BLaER1 (cell line): ENCODE data around the gene CDH13.

Experiments
- H3K27ac ChIP-seq: shearing (Covaris generic); formaldehyde crosslinking; 2 replicates; pipeline ENCODE4 v1.8.1; 2022
- H3K27me3 ChIP-seq: shearing (Covaris generic); formaldehyde crosslinking; 2 replicates; pipeline ENCODE4 v1.8.1; 2022
- H3K36me3 ChIP-seq: shearing (Covaris generic); formaldehyde crosslinking; 2 replicates; pipeline ENCODE4 v1.8.1; 2022
- H3K4me1 ChIP-seq: shearing (Covaris generic); formaldehyde crosslinking; 2 replicates; pipeline ENCODE4 v1.8.1; 2022
- H3K4me2 ChIP-seq: shearing (Covaris generic); formaldehyde crosslinking; 2 replicates; pipeline ENCODE4 v1.8.1; 2022
- H3K4me3 ChIP-seq: shearing (Covaris generic); formaldehyde crosslinking; 2 replicates; pipeline ENCODE4 v1.8.1; 2022
- H3K9ac ChIP-seq: shearing (Covaris generic); formaldehyde crosslinking; 2 replicates; pipeline ENCODE4 v1.8.1; 2022
- H3K9me3 ChIP-seq: shearing (Covaris generic); formaldehyde crosslinking; 2 replicates; pipeline ENCODE4 v1.8.1; 2022
- H4K20me1 ChIP-seq: shearing (Covaris generic); formaldehyde crosslinking; 2 replicates; pipeline ENCODE4 v1.8.1; 2022
- Cebpa-rat ChIP-seq: shearing (Covaris generic); IDR thresholded peaks from 2 replicates; pipeline ENCODE4 v1.8.1; 2022

Gene CDH13

DNA sequence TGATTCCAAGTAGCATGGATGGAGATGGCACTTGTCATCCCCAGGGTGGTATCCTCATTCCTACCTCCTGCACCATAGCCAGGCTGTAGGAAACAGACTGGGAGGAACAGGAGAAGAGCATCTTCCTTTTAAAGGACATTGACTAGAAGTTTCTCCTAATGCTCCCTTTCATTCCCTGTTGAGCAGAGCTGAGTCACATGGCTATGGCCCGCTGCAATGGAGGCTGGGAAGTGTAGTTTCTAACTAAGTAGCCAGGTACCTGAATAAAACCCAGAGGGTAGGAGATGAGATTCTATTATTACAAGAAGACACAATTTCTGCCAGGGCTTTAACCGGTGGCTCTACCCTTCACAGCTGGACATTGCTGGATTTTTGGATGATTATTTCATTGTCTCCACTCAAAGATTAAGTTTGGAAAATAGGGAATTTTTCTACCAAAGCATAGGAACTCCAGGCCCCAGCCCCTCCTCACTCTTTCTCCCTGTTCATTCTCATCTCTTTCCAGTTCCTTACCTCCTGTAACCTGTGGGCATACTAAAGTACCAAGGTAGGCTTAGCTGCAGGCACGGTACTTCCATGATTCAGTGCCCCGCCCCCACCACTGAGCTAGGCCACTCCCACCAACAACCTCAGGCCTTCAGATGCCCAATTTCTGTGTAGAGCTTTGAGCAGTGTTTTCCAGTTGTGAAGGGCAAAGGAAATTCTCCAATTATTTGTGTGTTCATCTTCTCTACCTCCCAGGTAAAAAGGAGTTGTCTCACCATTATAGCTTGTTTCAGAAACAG, 378.3 kb downstream of the CDH13 start:
- Histone ChIP-seq H4K20me1 (no peaks in the 10 kb centered on the region), H3K27me3 (no peaks in the 10 kb centered on the region), H3K4me1 (no peaks in the 10 kb centered on the region), H3K27ac (no peak overlapping the region), H3K4me2 (no peak overlapping the region), H3K4me3 (no peak overlapping the region), H3K9ac (no peak overlapping the region), H3K36me3 (no peaks in the 10 kb centered on the region), H3K9me3 (peaks cover 5% of the 10 kb centered on the region; the same call in 1 of the 2 replicates)
- no peak for TF ChIP-seq Cebpa-rat

GRCh38 chr16:83005653-83006160, 378.9 kb downstream of the CDH13 start:
- Histone ChIP-seq H3K36me3 (no peaks in the 10 kb centered on the region), H4K20me1 (no peaks in the 10 kb centered on the region), H3K9ac (no peak overlapping the region), H3K4me1 (no peaks in the 10 kb centered on the region), H3K9me3 (no peaks in the 10 kb centered on the region; the same call in 1 of the 2 replicates), H3K27ac (no peak overlapping the region), H3K27me3 (no peaks in the 10 kb centered on the region), H3K4me3 (no peak overlapping the region), H3K4me2 (no peak overlapping the region)
- no peak for TF ChIP-seq Cebpa-rat

DNA sequence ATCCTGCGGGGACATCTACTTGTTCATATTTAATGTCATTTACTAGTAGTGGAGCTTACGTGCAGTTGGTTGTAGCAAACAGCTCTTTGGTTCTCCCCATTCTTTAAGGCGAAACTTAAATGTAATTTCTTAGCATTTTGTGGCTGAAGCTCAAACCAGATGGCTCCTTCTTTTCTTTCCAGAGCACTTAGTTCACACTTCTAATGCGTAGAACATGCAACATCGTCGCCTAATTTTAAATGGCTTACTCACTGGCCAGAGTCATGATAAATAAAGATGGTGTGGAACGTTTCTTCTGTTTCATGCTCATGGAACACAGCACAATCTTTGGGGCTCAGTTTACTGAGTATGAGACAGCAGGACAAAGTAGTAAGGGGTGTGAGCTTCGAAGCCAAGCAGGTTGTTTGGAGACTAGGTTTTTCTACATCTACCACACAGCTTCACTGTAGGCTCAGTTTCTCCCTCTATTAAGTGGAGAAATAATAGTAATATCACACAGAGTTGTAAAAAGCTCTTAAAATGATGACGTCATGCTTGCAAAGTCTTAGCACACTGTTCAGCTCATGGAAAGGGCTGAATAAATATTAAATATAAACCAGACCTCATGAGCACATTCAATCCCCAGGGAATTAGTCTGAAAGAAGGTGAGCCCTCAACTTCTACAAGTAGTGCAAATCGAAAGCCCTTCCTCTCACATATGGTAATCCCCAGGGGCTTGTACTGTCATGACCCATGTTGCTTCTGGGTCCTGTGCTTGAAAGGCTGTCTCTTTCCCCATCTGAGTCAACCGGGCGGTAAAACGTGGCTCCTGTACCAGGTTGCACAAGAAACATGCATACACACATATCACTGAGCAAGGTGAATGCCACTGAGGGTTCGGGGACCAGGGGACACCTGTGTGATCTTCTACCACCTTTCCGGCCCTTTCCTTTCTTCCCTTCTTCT, 384.3 kb downstream of the CDH13 start:
- Histone ChIP-seq H4K20me1 (no peaks in the 10 kb centered on the region), H3K4me2 (peak overlapping the region; percentile 3; the same call in 1 of the 2 replicates), H3K9ac (no peak overlapping the region), H3K9me3 (no peaks in the 10 kb centered on the region), H3K4me3 (no peak overlapping the region), H3K27ac (no peak overlapping the region), H3K27me3 (no peaks in the 10 kb centered on the region), H3K4me1 (peaks cover 5% of the 10 kb centered on the region; the same call in 1 of the 2 replicates), H3K36me3 (no peaks in the 10 kb centered on the region)
- no peak for TF ChIP-seq Cebpa-rat

GRCh38 chr16:83011939-83012338, 385.2 kb downstream of the CDH13 start:
- Histone ChIP-seq H3K36me3 (no peaks in the 10 kb centered on the region), H4K20me1 (no peaks in the 10 kb centered on the region), H3K4me3 (no peak overlapping the region), H3K27me3 (no peaks in the 10 kb centered on the region), H3K9ac (no peak overlapping the region), H3K4me2 (no peak overlapping the region), H3K9me3 (no peaks in the 10 kb centered on the region), H3K4me1 (peaks cover 5% of the 10 kb centered on the region; the same call in 1 of the 2 replicates), H3K27ac (no peak overlapping the region)
- no peak for TF ChIP-seq Cebpa-rat

- no peak overlapping the region for H3K4me3 ChIP-seq
- no peak for TF ChIP-seq Cebpa-rat
- peaks cover 5% of the 10 kb centered on the region; the same call in 1 of the 2 replicates for H3K4me1 ChIP-seq
- no peaks in the 10 kb centered on the region for H3K36me3 ChIP-seq
- H3K9me3 ChIP-seq = no peaks in the 10 kb centered on the region
- no peak overlapping the region for H3K9ac ChIP-seq
- no peak overlapping the region for H3K4me2 ChIP-seq
- H3K27ac ChIP-seq = no peak overlapping the region
- no peaks in the 10 kb centered on the region for H4K20me1 ChIP-seq
- H3K27me3 ChIP-seq = no peaks in the 10 kb centered on the region
These were observed 386.3 kb downstream of the CDH13 start for GRCh38 chr16:83013071-83013470.

GRCh38 chr16:83019963-83020362, 393.2 kb downstream of the CDH13 start:
- TF ChIP-seq Cebpa-rat = no peak
- no peak overlapping the region for H3K4me2 ChIP-seq

GRCh38 chr16:83021045-83021444, 394.3 kb downstream of the CDH13 start:
- Histone ChIP-seq H3K4me2 (no peak overlapping the region), H3K4me3 (no peak overlapping the region), H3K36me3 (no peaks in the 10 kb centered on the region), H4K20me1 (no peaks in the 10 kb centered on the region), H3K4me1 (peaks cover 9% of the 10 kb centered on the region), H3K9me3 (no peaks in the 10 kb centered on the region), H3K27ac (no peak overlapping the region), H3K27me3 (no peaks in the 10 kb centered on the region), H3K9ac (no peak overlapping the region)
- TF ChIP-seq Cebpa-rat = no peak

More at GRCh38 chr16:83019963-83020362, 393.2 kb downstream of the CDH13 start:
- no peaks in the 10 kb centered on the region for H3K9me3 ChIP-seq
- H3K4me3 ChIP-seq = no peak overlapping the region
- H3K27ac ChIP-seq = no peak overlapping the region
- no peak overlapping the region for H3K9ac ChIP-seq
- no peaks in the 10 kb centered on the region for H3K27me3 ChIP-seq
- H4K20me1 ChIP-seq = no peaks in the 10 kb centered on the region
- H3K36me3 ChIP-seq = no peaks in the 10 kb centered on the region
- peaks cover 9% of the 10 kb centered on the region for H3K4me1 ChIP-seq

DNA sequence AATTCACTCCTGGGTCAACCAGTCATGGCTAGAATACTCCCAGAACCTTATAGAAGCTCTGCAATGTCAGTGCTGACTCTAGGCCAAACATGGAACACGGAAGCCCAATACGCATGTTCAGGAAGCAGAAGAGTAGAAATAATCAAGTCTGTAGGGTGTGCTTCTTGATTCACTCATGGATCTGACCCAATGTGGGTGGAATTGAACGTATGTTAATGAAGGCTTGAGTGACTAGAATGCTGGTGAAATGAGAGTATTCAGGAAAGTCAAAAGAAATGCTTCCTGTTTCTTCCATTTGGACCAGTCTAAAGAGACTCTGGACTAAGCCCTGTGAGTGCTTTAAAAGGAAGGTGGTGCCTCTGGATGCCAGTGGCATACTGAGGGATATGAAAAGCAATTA, 395.0 kb downstream of the CDH13 start:
- Histone ChIP-seq H3K9ac (no peak overlapping the region), H3K9me3 (no peaks in the 10 kb centered on the region), H3K4me2 (no peak overlapping the region), H3K27me3 (no peaks in the 10 kb centered on the region), H3K36me3 (no peaks in the 10 kb centered on the region), H3K27ac (no peak overlapping the region), H3K4me1 (peaks cover 9% of the 10 kb centered on the region), H4K20me1 (no peaks in the 10 kb centered on the region), H3K4me3 (no peak overlapping the region)
- no peak for TF ChIP-seq Cebpa-rat

- Histone ChIP-seq H3K4me3 (no peak overlapping the region), H3K27me3 (no peaks in the 10 kb centered on the region), H3K9me3 (no peaks in the 10 kb centered on the region), H4K20me1 (no peaks in the 10 kb centered on the region), H3K4me2 (peak overlapping the region; percentile 11; the same call in 1 of the 2 replicates), H3K4me1 (peaks cover 9% of the 10 kb centered on the region), H3K9ac (no peak overlapping the region), H3K36me3 (no peaks in the 10 kb centered on the region), H3K27ac (no peak overlapping the region)
- TF ChIP-seq Cebpa-rat = no peak
These were observed 396.2 kb downstream of the CDH13 start for GRCh38 chr16:83023011-83023410.
